K562 (cell line): ENCODE results near the gene LOXL3. TPM values are rescaled to one million over a fixed set of nuclear protein-coding genes. Genes with fewer than 3 reads are reported as not detected.

ENCODE experiments used
- ARHGAP35 ChIP-seq: fragments of 450-650 bp; IDR thresholded peaks from 2 replicates; pipeline ENCODE4 v1.6.1; 2018; ENCODE audit not compliant: partially characterized antibody
- BCLAF1 ChIP-seq, 2 experiments: fragments of 450-650 bp in 1 of 2; IDR thresholded peaks; 2 replicates each; pipeline ENCODE4 v1.6.1; 2011 to 2017; ENCODE audit warnings: low read depth in 2 of 2, antibody characterized with exemption in 1 of 2, borderline replicate concordance in 1 of 2, low read length in 1 of 2, mild to moderate bottlenecking in 1 of 2, mixed read lengths in 1 of 2; ENCODE audit not compliant: control insufficient read depth in 1 of 2
- CBFB ChIP-seq: sonication (generic); formaldehyde crosslinking; IDR thresholded peaks from 2 replicates; pipeline ENCODE4 v1.4.0; 2020; ENCODE audit warnings: mild to moderate bottlenecking, missing genetic modification reagents
- CC2D1A ChIP-seq: fragments of 450-650 bp; IDR thresholded peaks from 2 replicates; pipeline ENCODE4 v1.6.1; 2017; ENCODE audit warnings: mild to moderate bottlenecking
- CCNT2 ChIP-seq: IDR thresholded peaks from 2 replicates; pipeline ENCODE4 v1.6.1; 2011; ENCODE audit warnings: borderline replicate concordance, low read depth, mild to moderate bottlenecking, moderate library complexity, mixed read lengths, low read length; ENCODE audit not compliant: insufficient read length; ENCODE audit errors: extremely low read depth
- CHD2 ChIP-seq: IDR thresholded peaks from 2 replicates; pipeline ENCODE4 v1.6.1; 2011; ENCODE audit warnings: low read depth, low read length
- CREB3L1 ChIP-seq: fragments of 450-650 bp; IDR thresholded peaks from 2 replicates; pipeline ENCODE4 v1.6.1; 2014; ENCODE audit warnings: low read depth, mild to moderate bottlenecking, moderate library complexity, borderline replicate concordance
- ELF2 ChIP-seq: fragments of 250-450 bp; sonication (Bioruptor Pico); IDR thresholded peaks from 2 replicates; pipeline ENCODE4 v1.5.0; 2021; ENCODE audit warnings: mild to moderate bottlenecking
- FOXA1 ChIP-seq: fragments of 450-650 bp; IDR thresholded peaks from 2 replicates; pipeline ENCODE4 v1.6.1; 2016; ENCODE audit warnings: mild to moderate bottlenecking, borderline replicate concordance
- FOXK1 ChIP-seq: sonication (generic); formaldehyde crosslinking; IDR thresholded peaks from 2 replicates; pipeline ENCODE4 v1.8.0; 2022; ENCODE audit warnings: missing genetic modification reagents, mild to moderate bottlenecking, borderline replicate concordance
- HDAC6 ChIP-seq: IDR thresholded peaks from 2 replicates; pipeline ENCODE4 v1.6.1; 2012; ENCODE audit warnings: low read depth, mild to moderate bottlenecking, control low read depth, inconsistent platforms, low read length, moderate library complexity
- HMG20A ChIP-seq: fragments of 450-650 bp; formaldehyde crosslinking; conservative IDR thresholded peaks from 2 replicates; pipeline ENCODE4 v1.4.0; 2020; ENCODE audit warnings: mild to moderate bottlenecking, mixed read lengths
- MCM5 ChIP-seq: fragments of 450-650 bp; IDR thresholded peaks from 2 replicates; pipeline ENCODE4 v1.6.1; 2016; ENCODE audit warnings: low read depth
- MEF2D ChIP-seq: conservative IDR thresholded peaks from 2 replicates; pipeline ENCODE4 v1.6.1; 2016; ENCODE audit warnings: low read depth, missing genetic modification characterization, missing compliant biosample characterization
- NCOA6 ChIP-seq: fragments of 450-650 bp; IDR thresholded peaks from 2 replicates; pipeline ENCODE4 v1.6.1; 2017; ENCODE audit warnings: mild to moderate bottlenecking
- NFATC3 ChIP-seq: fragments of 450-650 bp; IDR thresholded peaks from 2 replicates; pipeline ENCODE4 v1.6.1; 2017; ENCODE audit warnings: mild to moderate bottlenecking
- POLR2B ChIP-seq: fragments of 450-650 bp; IDR thresholded peaks from 2 replicates; pipeline ENCODE4 v1.6.1; 2018; ENCODE audit warnings: low read depth; ENCODE audit not compliant: partially characterized antibody
- POLR2G ChIP-seq: fragments of 200-400 bp; formaldehyde crosslinking; IDR thresholded peaks from 2 replicates; pipeline ENCODE4 v1.6.1; 2017; ENCODE audit warnings: low read depth, mild to moderate bottlenecking, antibody characterized with exemption, low read length, moderate library complexity
- SMAD1 ChIP-seq: fragments of 150-350 bp; IDR thresholded peaks from 2 replicates; pipeline ENCODE4 v1.6.1; 2014; ENCODE audit warnings: low read length, low read depth; ENCODE audit not compliant: partially characterized antibody
- SREBF2 ChIP-seq: sonication (generic); formaldehyde crosslinking; IDR thresholded peaks from 2 replicates; pipeline ENCODE4 v1.4.0; 2020; ENCODE audit warnings: mild to moderate bottlenecking, missing genetic modification reagents
- STAT5A ChIP-seq: IDR thresholded peaks from 2 replicates; pipeline ENCODE4 v1.6.1; 2012; ENCODE audit warnings: low read length, inconsistent platforms, borderline replicate concordance
- WHSC1 ChIP-seq: IDR thresholded peaks from one replicate; pipeline ENCODE4 v1.6.1; 2012; ENCODE audit warnings: low read length, control low read depth, inconsistent platforms
- ZFP1 ChIP-seq: fragments of 450-650 bp; formaldehyde crosslinking; IDR thresholded peaks from 2 replicates; pipeline ENCODE4 v1.4.0; 2020; ENCODE audit warnings: mild to moderate bottlenecking, mixed read lengths
- ZNF253 ChIP-seq: fragments of 250-450 bp; sonication (Bioruptor Pico); conservative IDR thresholded peaks from 2 replicates; pipeline ENCODE4 v1.6.1; 2021; ENCODE audit warnings: mild to moderate bottlenecking
- ZNF785 ChIP-seq: fragments of 250-450 bp; sonication (Bioruptor Pico); IDR thresholded peaks from 2 replicates; pipeline ENCODE4 v1.4.0; 2020; ENCODE audit warnings: mild to moderate bottlenecking
- polyA plus RNA-seq, 8 experiments: library from polyadenylated mRNA; depleted of rRNA in 4 of 8; stranded (reverse) in 5 of 8; unstranded in 3 of 8; fragments of >200 nt; fragmentation: Nextera tagmentation in 2 of 8; fragmentation: Illumina TruSeq in 1 of 8; extraction: Ambion mirVana in 2 of 8; extraction: Trizol in 1 of 8; gene quantifications; 2 replicates each; pipeline versions ENCODE4 v1.2.1 to v1.2.3, GENCODE V29; 2011 to 2014; ENCODE audit warnings: inconsistent platforms in 1 of 8, missing spikeins in 1 of 8
- total RNA-seq, 7 experiments: library from RNA; depleted of rRNA in 6 of 7; stranded (reverse); fragments of >200 nt in 6 of 7; fragmentation: Illumina TruSeq in 2 of 7; extraction: Trizol in 2 of 7; gene quantifications; 2 replicates each; pipeline versions ENCODE4 v1.2.1 to v1.2.3, GENCODE V29; 2011 to 2021; ENCODE audit warnings: low replicate concordance in 1 of 7

The LOXL3 gene
- total and polyA plus RNA-seq, 9 of the 15 experiments (the other 6 are each of a cell fraction or from before 2014, with no cell fraction given), result 0.22 to 0.99 (median 0.31) TPM

GRCh38 chr2:74482801-74483674 lies 70.7 kb downstream of the LOXL3 start, which contains the start of the genes CCDC142 and TTC31 (continued):
- TF ChIP-seq POLR2B (peak; percentile 72), SREBF2 (CRISPR knock-in tag) (peak; percentile 90; the same call in 1 of the 2 replicates), ZNF253 (CRISPR knock-in tag) (no peak), STAT5A (no peak), FOXA1 (no peak), ARHGAP35 (no peak), POLR2G (peak; percentile 70), BCLAF1 (IDR thresholded peaks at IDR 0.05; ENCODE audit: borderline replicate concordance in 1 of 2, control insufficient read depth in 1 of 2, low read depth in 2 of 2, low read length in 1 of 2) (no peak), MEF2D (tag) (no peak), FOXK1 (0 out of 2 replicates have a peak, but pooled peaks have one; percentile 34), MCM5 (no peak), CCNT2 (no peak), CREB3L1 (peak; percentile 63), WHSC1 (no peak), CC2D1A (no peak; the same call in 1 of the 2 replicates), ELF2 (CRISPR knock-in tag) (no peak), ZFP1 (no peak), SMAD1 (peak; percentile 57), CBFB (0 out of 2 replicates have a peak, but pooled peaks have one; percentile 42), CHD2 (no peak), HMG20A (CRISPR knock-in tag) (no peak), NCOA6 (no peak), NFATC3 (no peak), HDAC6 (no peak), ZNF785 (no peak)
